GM12873 (cell line): ENCODE results near the gene TSC1.

ENCODE experiments used
- CTCF ChIP-seq: IDR thresholded peaks from 2 replicates; pipeline ENCODE4 v1.5.1; 2012; ENCODE audit warnings: low read depth, mild to moderate bottlenecking, moderate library complexity, low read length, control low read depth; ENCODE audit not compliant: insufficient read depth; ENCODE audit errors: missing control alignments

The TSC1 gene

GRCh38 chr9:132973713-132974112 lies 29.3 kb upstream of the TSC1 start:
- TF ChIP-seq CTCF: no peak

- no peak for TF ChIP-seq CTCF
Observed at GRCh38 chr9:132973166-132973565, 28.8 kb upstream of the TSC1 start.

DNA sequence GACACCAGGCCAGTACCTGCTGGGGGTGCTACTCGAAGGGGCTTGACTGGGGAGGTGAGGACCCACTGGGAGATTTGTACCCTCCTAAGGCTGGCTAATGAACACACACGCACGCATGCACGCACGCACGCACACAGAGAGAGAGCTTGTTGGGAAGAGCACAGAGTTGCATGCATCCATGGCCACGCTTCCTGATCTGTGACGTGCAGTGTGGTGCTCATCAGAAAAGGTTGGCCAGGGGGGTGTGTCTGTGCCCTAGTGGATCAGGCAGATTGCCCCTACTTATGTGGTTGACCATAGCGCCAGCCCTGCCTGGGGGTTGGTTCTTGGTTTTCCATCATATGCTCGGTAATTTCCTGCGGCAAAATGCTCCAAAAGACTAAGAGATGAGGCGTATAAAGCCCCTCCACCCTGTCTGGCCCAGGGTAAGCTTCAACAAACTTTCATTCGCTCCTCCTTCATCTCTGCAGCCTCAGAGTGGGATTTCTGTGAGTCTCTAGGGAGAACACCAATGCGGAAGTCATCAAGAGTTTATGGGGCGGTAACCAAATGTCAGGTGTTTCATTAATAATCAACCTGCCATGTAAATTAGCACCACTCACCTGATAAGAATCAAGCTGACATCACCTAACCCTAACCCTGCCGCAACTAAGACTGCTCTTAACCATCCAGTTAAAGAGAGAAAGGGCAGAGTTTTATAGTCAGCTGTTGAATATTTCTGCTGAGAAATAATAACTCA lies 26.1 kb upstream of the TSC1 start:
- TF ChIP-seq CTCF: no peak

DNA sequence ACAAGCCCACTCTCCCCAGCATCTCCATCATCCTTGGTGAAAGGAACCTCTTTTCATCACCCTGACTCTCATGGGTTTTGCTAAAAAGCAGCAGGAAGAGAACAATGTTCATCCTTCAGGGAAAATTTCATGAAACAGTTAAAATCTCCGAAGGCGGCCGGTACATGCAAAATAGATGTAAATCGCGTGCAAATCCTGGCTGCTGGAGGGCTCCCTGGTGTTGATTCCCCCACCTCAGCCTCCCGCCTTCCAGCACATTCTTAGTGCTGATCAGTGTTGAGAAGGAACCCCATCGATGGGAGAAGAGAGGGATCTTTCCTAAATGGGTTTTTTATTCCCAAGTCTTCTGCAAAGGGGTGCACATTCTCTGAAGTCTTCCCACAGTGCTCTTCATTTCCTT lies 25.4 kb upstream of the TSC1 start:
- no peak for TF ChIP-seq CTCF

- TF ChIP-seq CTCF: no peak
Observed at GRCh38 chr9:132965478-132965877, 21.1 kb upstream of the TSC1 start.

DNA sequence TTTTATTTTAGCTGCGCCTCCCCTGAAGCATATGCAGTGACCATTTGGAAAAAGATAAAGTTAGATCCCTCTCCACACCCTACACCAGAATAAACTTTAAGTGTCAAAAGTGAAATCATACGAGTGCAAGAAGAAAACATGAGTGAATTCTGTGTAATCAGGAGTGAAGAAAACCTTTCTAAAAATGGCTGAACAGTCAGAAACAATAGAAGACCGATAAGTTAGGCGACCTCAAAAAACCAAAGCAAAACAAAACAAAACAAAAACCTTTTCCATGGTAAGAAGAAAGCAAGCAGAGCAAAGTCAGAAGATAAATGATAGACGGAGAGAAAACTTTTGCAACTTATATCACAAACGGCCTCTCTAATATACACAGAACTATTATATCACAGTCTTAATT lies 16.6 kb upstream of the TSC1 start:
- TF ChIP-seq CTCF: no peak

GRCh38 chr9:132957805-132958204 lies 13.4 kb upstream of the TSC1 start:
- TF ChIP-seq CTCF: no peak
